Left colon (tissue), 2 donors: ENCODE data around the gene PRKAR1B. TPM values are rescaled to one million over a fixed set of nuclear protein-coding genes. Genes with fewer than 3 reads are reported as not detected.

Experiments used
- ATAC-seq: fragments of 200-7000 bp; cut with Tn5 transposase; one replicate; pipeline ENCODE4 v1.9.1; 2020; ENCODE audit warnings: mild to moderate bottlenecking, moderate library complexity
- DNase-seq, 2 donors: peaks; one replicate each; pipeline ENCODE4 v3.0.0-alpha.2; 2020
- intact Hi-C, 2 donors: fragments of 100-400 bp; cut with DNase I in 1 of 2; cut with micrococcal nuclease in 1 of 2; formaldehyde crosslinking; loops; one replicate each; pipeline versions ENCODE4 v1.11.2 to v1.14.0; 2022; cut with DNase I, micrococcal nuclease
- total RNA-seq, 2 donors: library from RNA; stranded (reverse); fragmentation: NEBNext Ultra II Directional; extraction: Animal tissue kit (Norgen Biotek cat#: 25700); gene quantifications; one replicate each; pipeline ENCODE4 v1.2.1, GENCODE V29; 2021
- donor health status: DM: no; HTN: no; CAD: no.
- donor health status: DM: yes; HTN: yes; CAD: no.

Gene PRKAR1B
- total RNA-seq, 2 donors from 2014 or later, result 26.5 to 31.0 TPM

DNA sequence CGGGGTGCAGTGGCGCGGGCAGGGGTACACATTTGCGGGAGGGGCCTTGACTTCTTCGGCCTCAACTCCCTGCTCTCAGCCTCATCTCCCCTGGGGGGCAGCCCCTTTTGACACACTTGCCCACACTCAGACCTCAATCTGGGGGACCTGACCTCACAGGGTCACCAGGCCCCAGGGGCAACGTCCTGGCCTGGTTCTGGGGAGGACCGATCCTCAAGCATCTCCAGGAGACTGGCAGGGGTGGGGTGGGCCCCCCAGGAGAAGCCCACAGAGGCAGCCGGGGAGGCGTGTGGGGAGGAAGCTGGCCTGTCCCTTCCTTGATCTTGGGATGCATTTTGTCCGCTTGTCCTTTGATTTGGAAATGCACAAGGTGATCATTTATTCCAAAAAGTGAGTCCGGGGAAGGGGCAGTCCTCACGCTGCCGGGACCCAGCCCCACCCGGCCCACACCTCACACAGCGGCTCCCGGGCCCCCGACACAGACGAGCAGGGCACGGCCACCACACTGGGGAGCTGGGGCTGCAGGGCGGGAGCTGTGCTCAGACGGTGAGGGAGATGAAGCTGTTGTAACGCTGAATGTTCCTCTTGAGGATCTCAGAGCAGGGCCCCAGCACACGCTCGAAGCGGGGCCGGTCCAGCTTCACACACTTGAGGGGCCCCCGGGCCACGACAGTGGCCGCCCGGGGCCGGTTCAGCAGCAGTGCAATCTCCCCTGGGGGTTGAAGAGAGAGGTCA, 177.0 kb downstream of the PRKAR1B start:
- intact Hi-C loops, result no loop called here
- DNase-seq (no peak), ATAC-seq (no peak)

DNA sequence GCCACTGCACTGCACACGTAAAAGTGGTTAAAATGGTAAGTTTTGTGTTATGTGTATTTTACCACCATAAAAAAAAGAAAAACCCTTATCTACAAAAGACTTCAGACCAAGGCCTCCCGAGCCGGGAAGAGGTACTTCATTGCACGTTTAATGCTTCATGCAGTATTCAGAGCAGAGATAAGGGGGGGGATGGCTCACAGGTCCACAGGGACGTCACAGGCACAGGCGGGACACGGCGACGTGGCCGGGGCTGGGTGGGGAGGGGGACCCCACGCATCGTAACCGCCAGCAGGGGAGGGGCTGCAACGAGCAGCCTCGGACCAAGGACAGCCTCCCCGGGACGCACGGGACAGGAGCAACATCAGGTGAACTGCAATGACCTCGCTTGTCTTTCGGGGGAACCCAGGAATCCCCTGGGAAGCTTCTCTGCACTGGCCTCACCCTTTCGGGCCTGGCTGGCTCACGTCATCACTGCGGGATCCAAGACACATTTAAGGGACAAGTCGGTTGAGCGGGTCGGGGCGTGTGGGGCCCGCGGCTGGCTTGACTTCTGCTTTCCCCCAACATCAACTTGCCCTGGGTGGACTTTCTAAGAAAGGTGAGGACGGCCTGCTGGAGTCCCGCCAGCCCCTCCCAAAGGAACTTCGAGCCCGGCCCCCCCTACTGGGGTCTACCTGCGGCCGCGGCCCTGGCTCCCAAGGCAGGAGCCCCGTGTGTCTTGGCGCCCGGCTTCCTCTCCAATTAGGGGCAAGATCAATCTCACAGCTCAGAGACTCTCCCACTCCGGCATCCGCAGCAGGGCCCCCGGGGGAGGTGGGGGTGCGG, 177.8 kb downstream of the PRKAR1B start:
- DNase-seq (no peak), ATAC-seq (no peak)
- intact Hi-C loops, result no loop called here

DNA sequence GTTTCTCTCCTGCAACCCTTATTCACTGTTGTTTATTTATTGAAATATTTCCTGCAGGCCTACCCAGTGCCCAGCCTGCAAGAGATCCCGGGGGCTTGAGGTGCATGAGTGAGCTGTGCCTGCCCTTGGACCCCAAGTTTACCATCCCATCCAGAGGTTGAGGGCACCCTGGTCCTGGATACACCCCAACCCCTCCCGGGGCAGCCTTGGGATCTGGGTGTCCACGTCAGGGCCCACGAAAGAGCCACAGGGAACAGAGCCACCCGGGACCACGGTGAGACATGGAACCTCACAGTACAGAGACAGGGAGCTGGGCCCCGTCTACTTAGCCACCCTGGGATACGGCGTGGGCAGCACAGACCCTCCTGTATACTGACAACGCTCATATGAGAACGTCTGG, 178.7 kb downstream of the PRKAR1B start:
- intact Hi-C loops, result no loop called here

DNA sequence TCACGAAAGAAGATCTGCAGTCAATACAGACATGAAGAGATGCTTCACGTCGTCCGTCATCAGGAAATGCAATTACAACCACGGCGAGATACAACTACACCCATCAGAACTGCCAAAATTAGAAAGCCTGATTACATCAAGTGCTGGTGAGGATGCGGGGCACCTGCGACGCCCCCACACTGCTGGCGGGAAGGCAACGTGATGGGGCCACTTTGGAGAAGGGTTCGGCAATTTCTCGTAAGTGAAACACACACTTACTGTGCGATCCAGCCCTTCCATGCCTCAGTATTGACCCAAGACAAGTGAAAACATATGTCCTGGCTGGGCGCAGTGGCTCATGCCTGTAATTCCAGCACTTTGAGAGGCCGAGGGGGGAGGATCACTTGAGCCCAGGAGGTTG, 181.6 kb downstream of the PRKAR1B start:
- DNase-seq, result no peak
- intact Hi-C loops, result no loop called here
- no peak for ATAC-seq

More for the DNA sequence above, 178.7 kb downstream of the PRKAR1B start:
- DNase-seq (no peak), ATAC-seq (no peak)

DNA sequence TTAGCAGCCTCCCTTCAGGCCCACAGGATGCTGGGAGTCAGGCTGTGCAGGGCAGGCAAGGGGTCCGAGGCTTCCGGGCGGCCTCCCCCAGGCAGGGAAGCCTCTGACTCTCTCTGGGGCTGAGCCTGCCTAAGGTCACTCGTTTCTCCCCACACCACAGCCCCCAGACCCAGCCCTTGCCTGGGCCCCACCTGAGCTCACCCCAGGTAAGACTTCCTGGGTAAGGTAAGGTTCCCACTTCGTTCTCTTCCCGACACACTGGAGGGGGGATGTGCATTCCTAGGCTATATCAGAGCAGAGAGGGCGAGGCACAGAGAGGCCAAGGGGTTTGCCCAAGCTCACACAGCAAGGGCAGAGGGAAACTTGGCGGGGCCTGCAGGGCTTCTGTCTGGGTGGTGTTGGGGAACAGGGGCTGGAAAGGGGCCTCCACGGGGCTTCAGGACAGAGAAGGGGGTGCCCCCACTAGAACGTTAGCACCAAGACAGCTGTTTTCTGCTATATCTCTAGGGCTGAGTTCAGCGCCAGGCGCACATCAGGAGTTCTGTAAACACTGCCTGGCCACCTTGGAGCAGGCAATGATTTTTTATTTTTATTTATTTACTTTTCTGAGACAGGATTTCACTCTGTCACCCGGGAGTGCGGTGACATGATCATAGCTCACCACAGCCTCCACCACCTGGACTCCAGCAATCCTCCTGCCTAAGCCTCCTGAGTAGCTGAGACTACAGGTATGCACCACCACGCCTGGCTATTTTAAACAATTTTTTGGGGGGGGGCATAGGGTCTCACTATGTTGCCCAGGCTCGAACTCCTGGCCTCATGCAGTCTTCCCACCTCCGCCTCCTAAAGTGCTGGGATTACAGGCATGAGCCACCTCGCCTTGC, 182.5 kb downstream of the PRKAR1B start:
- intact Hi-C loops, result no loop called here
- no peak for ATAC-seq
- DNase-seq, result no peak

DNA sequence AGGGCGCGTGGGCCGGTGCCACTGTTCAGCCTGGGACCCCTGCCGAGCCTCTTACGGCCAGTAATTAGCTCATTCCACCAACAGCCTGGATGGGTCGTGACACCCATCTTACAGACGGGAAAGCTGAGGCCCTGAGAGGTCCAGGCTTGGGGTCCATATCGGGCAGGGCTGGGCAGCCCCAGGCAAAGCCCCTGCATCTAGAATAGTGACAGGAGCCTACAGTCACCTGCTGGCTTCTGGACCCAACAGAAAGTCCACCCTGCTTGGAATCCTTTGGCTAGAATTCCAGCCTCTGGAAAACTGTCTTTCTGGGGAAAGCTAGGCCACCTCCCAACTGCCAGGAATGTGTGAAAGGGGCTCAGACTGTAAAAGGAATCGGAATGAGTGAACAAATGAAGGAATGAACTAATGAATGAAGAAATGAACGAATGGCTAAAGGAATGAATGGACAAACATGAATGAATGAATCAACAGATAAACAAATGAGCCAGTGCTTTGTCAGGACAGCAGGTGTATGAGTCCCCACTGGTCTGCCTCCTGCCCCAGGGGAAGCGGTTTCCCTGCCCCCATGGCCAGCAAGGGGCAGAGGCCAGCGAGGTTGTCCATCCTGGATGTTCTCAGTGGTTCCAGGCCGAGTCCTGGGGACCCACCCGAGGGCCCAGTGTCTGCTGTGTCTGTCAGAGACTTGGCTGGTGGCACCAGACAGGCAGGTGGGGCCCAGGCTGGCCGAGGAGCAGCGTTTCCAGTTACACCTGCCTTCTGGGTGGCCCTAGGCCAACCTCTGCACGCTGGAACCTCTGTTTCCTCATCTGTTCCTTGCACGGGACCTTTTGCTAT, 183.4 kb downstream of the PRKAR1B start:
- no peak for DNase-seq
- ATAC-seq, result no peak
- intact Hi-C loops, result no loop called here

DNA sequence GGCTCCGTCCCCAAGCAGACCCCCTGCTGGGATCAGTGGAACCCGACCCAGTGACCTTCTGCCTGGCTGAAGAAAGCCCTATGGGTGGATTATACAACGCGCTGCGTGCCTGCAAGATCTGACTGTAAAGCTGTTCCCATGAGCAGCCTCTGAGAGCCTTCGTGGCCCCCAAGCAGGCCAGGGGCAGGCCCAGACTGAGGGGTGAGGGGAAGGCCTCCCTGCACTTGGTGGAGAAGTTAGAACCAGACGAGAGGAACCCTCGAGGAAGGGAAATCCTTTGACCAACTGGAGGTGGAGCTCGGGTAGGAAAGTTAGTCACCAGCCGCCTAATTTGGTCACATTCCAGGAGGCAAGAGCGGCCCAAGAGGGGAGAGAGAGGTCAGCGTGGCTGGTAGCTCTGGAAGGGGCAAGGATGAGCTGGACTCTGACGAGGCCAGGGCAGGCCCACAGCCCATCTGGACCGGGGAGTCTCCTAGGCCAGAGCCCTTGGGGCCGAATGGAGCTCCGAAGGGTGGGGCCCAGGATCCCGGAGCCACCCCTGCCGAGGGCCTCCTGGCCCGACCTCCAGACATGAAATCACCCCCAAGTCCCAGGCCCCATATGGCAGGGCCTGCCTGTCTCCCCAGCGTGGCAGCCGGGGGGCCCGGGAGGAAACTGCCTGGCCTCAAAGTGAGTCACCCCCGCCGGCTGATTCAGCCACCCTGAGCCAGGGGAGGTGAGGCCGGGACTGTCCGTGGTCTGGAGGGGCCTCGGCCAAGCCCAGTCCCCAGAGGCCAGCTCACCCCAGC, 184.2 kb downstream of the PRKAR1B start:
- intact Hi-C loops, result no loop called here

DNA sequence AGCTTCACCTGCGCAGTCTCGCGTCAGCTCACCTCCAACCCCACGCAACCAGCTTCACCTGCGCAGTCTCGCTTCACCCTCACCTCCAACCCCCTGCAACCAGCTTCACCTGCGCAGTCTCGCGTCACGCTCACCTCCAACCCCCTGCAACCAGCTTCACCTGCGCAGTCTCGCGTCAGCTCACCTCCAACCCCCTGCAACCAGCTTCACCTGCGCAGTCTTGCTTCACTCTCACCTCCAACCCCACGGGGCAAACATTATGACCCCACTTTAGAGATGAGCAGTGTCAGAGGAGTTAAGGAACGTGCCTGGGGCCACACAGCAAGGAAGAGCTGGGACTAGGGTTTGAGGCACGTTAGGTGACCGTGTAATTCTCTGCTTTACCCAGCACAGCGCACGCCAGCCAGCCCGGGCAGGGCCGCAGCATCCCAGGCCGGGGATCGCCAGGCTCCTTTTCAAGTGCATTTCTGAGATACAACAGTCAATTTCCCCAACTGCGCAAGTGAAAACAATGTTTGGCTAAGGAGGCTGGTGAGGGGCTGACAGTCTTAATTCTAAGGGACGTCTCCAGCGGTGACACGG, 184.9 kb downstream of the PRKAR1B start:
- intact Hi-C loops, result no loop called here
- ATAC-seq, result no peak
- DNase-seq, result no peak

More for the DNA sequence above, 184.2 kb downstream of the PRKAR1B start:
- DNase-seq (no peak), ATAC-seq (no peak)

DNA sequence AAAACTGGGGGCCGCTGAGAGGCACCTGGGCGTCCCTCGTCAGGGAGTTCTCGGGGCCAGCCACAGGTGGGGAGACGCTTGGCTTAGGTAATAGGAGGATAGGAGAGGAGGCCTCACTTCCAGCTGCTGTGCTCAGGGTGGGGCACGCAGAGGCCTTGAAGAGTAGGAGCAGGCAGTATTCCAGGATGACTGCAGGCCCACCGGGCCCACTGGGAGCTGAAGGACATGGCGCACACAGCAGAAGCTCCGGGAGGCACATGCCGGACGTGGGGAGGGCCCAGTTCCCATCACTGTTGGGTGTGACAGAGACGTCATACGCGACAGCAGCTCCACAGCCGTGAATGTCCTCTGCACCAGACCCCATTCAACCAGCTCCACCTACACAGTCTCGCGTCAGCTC, 185.4 kb downstream of the PRKAR1B start:
- ATAC-seq (no peak), DNase-seq (no peak)
- intact Hi-C loops, result no loop called here

DNA sequence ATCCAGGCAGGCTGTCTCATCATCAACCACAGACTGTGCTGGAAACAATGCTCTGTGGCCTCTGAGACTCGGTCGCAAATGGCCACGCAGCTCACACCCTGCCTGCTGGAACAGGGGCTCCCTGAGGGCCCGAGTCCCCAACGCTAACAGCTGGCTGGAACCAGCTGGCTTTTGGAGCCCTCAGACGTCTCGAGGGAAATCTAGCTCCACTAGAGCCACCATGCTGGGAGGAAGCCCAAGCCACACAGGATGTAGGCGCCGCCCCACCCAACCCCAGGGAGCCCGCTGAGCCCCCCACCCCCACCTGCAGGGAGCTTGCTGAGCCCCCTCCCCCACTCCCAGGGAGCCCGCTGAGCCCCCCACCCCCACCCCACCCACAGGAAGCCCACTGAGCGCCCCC, 186.1 kb downstream of the PRKAR1B start:
- intact Hi-C loops, result no loop called here
- no peak for DNase-seq
- ATAC-seq, result no peak

DNA sequence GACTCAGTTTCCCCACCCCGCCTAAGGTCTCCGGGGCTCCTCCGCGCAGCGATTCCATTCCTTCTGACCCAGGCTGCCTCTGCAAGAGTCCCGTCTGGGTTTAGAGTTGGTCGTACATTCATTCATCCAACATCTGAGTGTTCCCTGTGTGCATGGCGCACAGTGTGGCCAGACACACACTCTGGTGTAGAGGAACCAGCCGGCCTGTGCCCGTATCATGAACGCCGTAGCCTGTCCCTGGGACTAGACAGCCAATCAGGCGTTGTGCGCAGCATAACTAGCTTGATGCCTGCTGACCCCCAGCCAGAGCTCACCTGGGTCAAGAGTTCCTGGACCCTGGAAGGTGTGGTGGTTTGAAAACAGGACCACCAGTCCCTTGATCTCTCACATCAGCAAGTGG, 186.5 kb downstream of the PRKAR1B start:
- intact Hi-C loops, result no loop called here
- no peak for DNase-seq
- ATAC-seq, result no peak

DNA sequence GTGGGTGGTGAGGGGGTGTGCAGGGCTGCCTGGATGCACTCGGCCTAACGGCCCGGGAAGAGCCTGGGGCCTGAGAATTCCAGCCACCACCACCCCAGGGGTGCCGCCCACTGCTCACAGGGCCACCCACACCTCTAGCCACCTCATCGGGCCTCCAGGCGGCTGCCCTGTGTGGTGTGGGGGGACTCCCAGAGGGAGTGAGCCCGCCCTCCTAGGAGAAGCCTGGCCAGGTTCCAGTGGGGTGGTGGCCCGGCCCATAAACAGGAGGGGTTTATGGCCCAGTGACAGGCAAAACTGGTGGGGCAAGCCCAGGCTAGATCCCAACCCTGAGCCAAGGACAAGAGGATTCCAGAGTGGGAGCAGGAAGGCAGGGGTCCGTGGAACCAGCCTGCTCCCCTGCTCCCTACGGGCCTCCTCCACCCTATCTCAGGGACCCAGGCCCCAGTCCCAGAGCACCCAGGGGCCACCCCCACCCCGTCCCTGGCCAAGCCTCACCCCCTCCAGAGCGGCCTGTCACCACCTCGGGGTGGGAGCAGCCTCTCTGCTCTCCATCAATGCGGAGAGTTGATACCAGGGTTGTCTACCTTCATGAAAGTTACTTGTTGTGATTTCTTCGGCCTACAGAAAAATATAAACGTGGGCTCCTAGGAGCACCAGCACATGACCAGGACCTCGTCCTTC, 187.2 kb downstream of the PRKAR1B start:
- ATAC-seq, result peak; percentile 77
- intact Hi-C loops, result no loop called here
- peak; percentile 91 to 96 for DNase-seq

DNA sequence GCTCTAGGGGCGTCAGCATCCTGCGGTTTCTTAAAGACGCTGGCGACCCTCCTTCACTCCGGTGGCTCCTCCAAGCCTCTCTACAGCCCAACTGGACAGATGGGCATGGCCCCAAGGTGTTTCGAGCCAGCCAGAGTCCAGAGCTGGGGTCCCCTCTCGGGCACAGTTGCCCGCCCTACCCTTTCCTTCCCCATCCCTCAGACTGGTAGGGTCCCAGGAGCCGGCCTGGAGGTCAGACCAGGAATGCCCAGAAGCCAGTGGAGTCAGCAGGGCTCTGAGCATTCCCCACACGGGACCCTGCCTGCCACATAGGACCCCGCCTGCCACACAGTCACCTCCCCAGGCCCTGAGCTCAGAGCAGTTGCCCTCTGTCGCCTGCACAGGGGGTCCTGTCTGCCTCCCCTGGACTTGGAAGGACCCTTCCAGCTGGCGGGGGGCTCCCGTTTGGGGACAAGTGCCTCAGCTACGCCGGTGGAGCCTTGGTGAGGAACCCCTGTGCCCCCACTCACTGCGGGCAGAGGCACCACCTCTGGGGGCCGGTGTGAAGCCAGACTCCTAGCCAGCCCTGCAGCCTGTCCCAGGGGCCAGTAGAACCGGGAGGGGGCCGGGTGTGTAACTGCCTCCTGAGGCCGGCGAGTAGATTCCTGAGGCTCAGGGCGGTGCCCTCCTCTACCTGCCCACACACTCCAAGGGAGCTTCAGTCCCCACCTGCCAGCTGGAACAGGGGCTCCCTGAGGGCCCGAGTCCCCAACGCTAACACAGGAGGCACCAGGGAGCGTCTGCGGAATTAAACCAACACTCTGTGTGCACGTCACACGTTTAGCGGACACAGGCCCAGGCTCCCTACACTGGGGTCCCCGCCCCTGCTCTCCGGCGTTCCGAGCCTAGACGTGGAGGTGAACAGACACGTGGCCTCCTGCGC, 188.1 kb downstream of the PRKAR1B start:
- DNase-seq (peak; percentile 65 to 68), ATAC-seq (peak; percentile 52)
- intact Hi-C loops, result no loop called here

DNA sequence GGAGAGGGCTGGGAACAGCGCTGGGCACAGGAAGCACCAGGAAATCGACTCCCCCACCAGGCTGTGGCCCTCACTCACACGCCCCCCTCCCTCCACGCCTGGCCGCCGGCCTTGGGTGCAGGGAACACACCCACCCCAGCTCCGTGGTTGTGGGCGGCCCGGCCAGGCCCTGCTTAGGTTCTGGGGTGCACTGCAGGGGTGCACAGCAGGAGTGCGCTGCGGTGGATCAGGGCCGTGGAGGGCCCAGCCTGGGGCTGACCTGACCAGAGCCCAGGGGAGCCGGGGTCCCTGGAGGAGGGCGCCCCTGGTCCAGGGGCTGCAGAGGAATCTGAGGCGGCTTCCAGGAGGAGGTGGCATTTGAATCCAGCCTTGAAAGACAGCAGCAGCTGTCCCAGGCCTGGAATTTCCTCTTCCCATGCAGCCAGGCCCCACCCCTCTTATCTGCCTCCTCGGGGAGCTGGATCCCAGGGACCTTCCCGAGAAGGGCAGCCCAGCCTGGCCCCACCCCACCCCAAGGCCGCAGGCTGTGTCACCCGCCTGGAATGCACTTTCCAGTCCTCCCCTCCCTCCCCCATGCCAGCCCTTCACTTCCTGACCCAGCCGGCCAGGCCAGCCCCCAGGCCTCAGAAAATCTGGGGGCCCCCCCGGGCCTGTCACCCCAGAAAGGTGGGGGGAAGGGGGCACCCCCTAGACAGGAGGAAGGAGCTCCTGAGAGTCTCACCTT, 189.0 kb downstream of the PRKAR1B start:
- ATAC-seq (peak; percentile 81), DNase-seq (peak; percentile 88 to 97)
- intact Hi-C loops, result no loop called here

DNA sequence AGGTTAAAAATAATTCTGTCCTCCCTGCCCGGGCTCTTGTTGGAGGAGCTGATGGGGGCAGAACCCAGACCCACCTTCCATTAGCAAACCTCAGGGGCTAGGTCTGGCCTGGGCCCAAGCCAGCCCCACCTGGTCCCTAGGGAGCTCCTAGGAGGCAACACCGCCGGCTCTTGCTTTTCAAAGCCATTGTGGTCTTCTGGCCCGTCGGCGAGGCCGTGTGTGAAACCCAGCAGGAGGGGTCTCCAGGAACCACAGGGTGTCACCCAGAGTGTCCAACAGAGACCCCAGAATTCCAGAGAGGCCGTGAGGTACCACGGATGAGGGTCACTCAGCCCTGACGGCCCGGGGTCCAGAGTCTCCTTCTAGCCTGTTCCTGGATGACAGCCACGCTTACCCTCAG, 190.8 kb downstream of the PRKAR1B start:
- intact Hi-C loops, result no loop called here
- ATAC-seq (no peak), DNase-seq (no peak)
